ENCODE results near the gene DST. TPM values are rescaled to one million over a fixed set of nuclear protein-coding genes. Genes with fewer than 3 reads are reported as not detected.

DST gene
- total RNA-seq, 1 experiment from 2014 or later: 91.9 TPM

GRCh38 chr6:56433119-56433518, 209.6 kb downstream of the DST start:
- Mint-ChIP-seq H3K4me3 (no peak overlapping the region), H3K9me3 (peaks cover 14 to 20% of the 10 kb centered on the region in 2 experiments)

More at GRCh38 chr6:56433119-56433518, 209.6 kb downstream of the DST start:
- Histone ChIP-seq H2BK15ac (ENCODE audit: low read depth, low read length) (no peak overlapping the region), H3K27me3 (ENCODE audit: insufficient read depth, low read length) (no peaks in the 10 kb centered on the region), H3K9ac (ENCODE audit: extremely low read depth, insufficient read length, low read length) (no peak overlapping the region), H3K56ac (ENCODE audit: insufficient read length, low read depth, low read length) (no peak overlapping the region), H3K23ac (ENCODE audit: insufficient read length, low read depth, low read length) (no peak overlapping the region), H3T11ph (ENCODE audit: low read length) (no peak overlapping the region), H3K9me3 (ENCODE audit: control insufficient read depth, low read depth, low read length) (no peaks in the 10 kb centered on the region), H3K14ac (ENCODE audit: insufficient read depth, low read length) (no peak overlapping the region), H4K5ac (ENCODE audit: insufficient read length, low read depth, low read length) (no peak overlapping the region), H2BK120ac (ENCODE audit: low read depth, low read length, poor library complexity, severe bottlenecking) (no peak overlapping the region), H2AK5ac (ENCODE audit: insufficient read length, low read length) (no peak overlapping the region), H3K79me2 (ENCODE audit: insufficient read depth, low read length) (no peaks in the 10 kb centered on the region), H4K20me1 (ENCODE audit: control insufficient read depth, insufficient read depth, insufficient read length) (no peaks in the 10 kb centered on the region), H3K27ac (ENCODE audit: insufficient read length, low read depth, low read length) (no peak overlapping the region), H4K91ac (ENCODE audit: insufficient read length, low read depth, low read length) (no peak overlapping the region), H4K8ac (replicated peaks; ENCODE audit: insufficient read length, low read depth, low read length) (no peak overlapping the region), H2AFZ (ENCODE audit: low read length) (no peak overlapping the region), H3K4ac (ENCODE audit: low read depth, low read length) (no peak overlapping the region), H3K4me1 (ENCODE audit: insufficient read depth, low read length) (no peaks in the 10 kb centered on the region), H3K18ac (ENCODE audit: insufficient read length, low read depth, low read length) (no peak overlapping the region), H2BK5ac (ENCODE audit: insufficient read length, low read length) (no peak overlapping the region), H3K23me2 (ENCODE audit: insufficient read length, low read depth, low read length, poor library complexity, severe bottlenecking) (no peaks in the 10 kb centered on the region), H3K4me2 (ENCODE audit: insufficient read depth, insufficient read length, low read length) (no peak overlapping the region), H2BK20ac (ENCODE audit: low read depth, low read length, poor library complexity, severe bottlenecking) (no peak overlapping the region), H2BK12ac (ENCODE audit: insufficient read length, low read depth, low read length) (no peak overlapping the region), H3K79me1 (ENCODE audit: insufficient read depth, low read depth, low read length, poor library complexity, severe bottlenecking) (no peaks in the 10 kb centered on the region)
- Mint-ChIP-seq H3K27me3 (ENCODE audit: low read depth) (peaks cover 15% of the 10 kb centered on the region), H3K4me1 (peaks cover 4 to 6% of the 10 kb centered on the region in 2 experiments), H3K27ac (no peak overlapping the region), H3K36me3 (ENCODE audit: insufficient read depth in 1 of 3, low read depth in 3 of 3) (peaks cover 0 to 18% (median 0%) of the 10 kb centered on the region in 3 experiments; a peak in 5 of 7 replicates)
- no CpG with 5 or more reads among the region's 36 CpGs for WGBS (ENCODE audit: extremely low coverage, insufficient read length, low lambda C conversion rate)
- no peak for DNase-seq
- no peak for TF ChIP-seq CTCF (conservative IDR thresholded peaks at IDR 0.05)
